OCI-LY3 (cell line): ENCODE measurements around the gene FUZ.
A peak's percentile ranks its signal among the peaks of the same experiment; 100 is the strongest.

Source experiments
- H2AFZ ChIP-seq: fragments of 200-600, 300-600 bp; shearing (Covaris generic); 2 replicates; pipeline ENCODE4 v1.6.0; 2014; ENCODE audit warnings: antibody characterized with exemption, low read depth, low read length
- H3K27ac ChIP-seq: fragments of 200-600, 300-600 bp; sonication (generic); 2 replicates; pipeline ENCODE4 v1.5.1; 2014; ENCODE audit warnings: mild to moderate bottlenecking, low read length, moderate library complexity, mixed read lengths
- H3K27me3 ChIP-seq: fragments of 200-600, 300-600 bp; sonication (generic); 2 replicates; pipeline ENCODE4 v1.6.1; 2014; ENCODE audit warnings: low read depth, low read length, mixed read lengths
- H3K36me3 ChIP-seq: fragments of 200-600, 300-600 bp; sonication (generic); replicated peaks from 2 replicates; pipeline ENCODE3; 2014; ENCODE audit warnings: low read depth, low read length, mixed read lengths
- H3K4me1 ChIP-seq: fragments of 300-600, 200-600 bp; sonication (generic); 2 replicates; pipeline ENCODE4 v1.6.1; 2014; ENCODE audit warnings: low read length, mixed read lengths
- H3K4me2 ChIP-seq: fragments of 200-600, 300-600 bp; sonication (generic); 2 replicates; pipeline ENCODE4 v1.6.1; 2014; ENCODE audit warnings: low read length, mixed read lengths
- H3K4me3 ChIP-seq: fragments of 300-600, 200-600 bp; sonication (generic); 2 replicates; pipeline ENCODE4 v1.5.1; 2014; ENCODE audit warnings: antibody characterized with exemption, mild to moderate bottlenecking, low read length, moderate library complexity
- H3K79me2 ChIP-seq: fragments of 300-600, 200-600 bp; shearing (Covaris generic); 2 replicates; pipeline ENCODE4 v1.6.1; 2014; ENCODE audit warnings: mild to moderate bottlenecking, low read length, mixed read lengths
- H3K9ac ChIP-seq: fragments of 300-600, 200-600 bp; shearing (Covaris generic); 2 replicates; pipeline ENCODE4 v1.6.0; 2014; ENCODE audit warnings: mild to moderate bottlenecking, low read length, moderate library complexity
- H3K9me3 ChIP-seq: fragments of 200-600, 300-600 bp; shearing (Covaris generic); 2 replicates; pipeline ENCODE4 v1.6.1; 2014; ENCODE audit warnings: low read length, mixed read lengths; ENCODE audit not compliant: insufficient read depth
- H4K20me1 ChIP-seq: fragments of 200-600, 300-600 bp; sonication (generic); 2 replicates; pipeline ENCODE4 v1.6.1; 2016; ENCODE audit warnings: low read length, mixed read lengths; ENCODE audit not compliant: insufficient read depth
- EZH2phosphoT487 ChIP-seq: fragments of 200-600 bp; shearing (Covaris generic); IDR thresholded peaks from 2 replicates; pipeline ENCODE4 v1.6.1; 2018; ENCODE audit warnings: antibody characterized with exemption, mixed run types, low read depth
- TF ChIP-seq, protein P1 (sequence below): fragments of 200-600, 300-600 bp; sonication (generic); IDR thresholded peaks from 2 replicates; pipeline ENCODE4 v1.5.1; 2014; ENCODE audit warnings: antibody characterized with exemption, low read length, low read depth

The FUZ gene

DNA sequence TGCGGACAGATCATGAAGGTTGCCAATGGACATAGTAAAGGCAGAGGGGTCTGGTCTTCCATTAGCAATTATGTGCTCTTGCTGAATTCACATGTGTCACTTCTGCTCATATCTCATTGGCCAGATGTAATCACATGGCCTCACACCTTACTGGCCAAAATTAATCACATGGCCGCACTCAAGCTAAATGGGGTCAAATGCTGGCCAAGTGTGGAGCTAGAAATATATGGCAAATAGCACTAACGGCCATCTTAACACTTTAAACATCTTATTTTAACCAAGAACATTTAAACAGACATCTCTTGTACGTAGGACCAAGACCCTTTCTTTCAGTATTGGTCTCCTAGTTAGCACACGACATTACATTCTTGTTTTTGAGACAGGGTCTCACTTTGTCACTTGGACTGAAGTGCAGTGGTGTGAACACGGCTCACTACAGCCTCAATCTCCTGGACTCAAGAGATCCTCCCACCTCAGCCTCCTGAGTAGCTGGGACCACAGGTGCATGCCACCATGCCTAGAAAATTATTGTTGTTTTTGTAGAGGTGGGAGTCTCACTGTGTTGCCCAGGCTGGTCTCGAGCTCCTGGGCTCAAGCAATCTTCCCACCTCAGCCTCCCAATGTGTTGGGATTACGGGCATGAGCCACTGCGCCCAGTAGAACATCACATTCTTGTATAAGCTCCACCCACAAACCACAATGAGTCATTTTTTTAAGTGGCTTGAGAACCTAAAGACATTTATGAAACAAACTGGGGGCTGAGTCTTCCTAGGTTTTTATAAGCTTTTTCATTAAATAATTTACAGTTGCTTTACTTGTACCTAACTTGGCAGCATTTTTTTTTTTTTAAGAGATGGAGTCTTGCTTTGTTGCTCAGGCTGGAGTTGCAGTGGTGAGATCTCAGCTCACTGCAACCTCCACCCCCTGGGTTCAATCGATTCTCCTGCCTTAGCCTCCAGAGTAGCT lies 34.9 kb upstream of the FUZ start:
- peak overlapping the region; percentile 31 for H3K4me2 ChIP-seq
- peaks cover 7% of the 10 kb centered on the region for H3K9me3 ChIP-seq
- peaks cover 15% of the 10 kb centered on the region for H3K36me3 ChIP-seq
- H3K27me3 ChIP-seq = no peaks in the 10 kb centered on the region
- no peak overlapping the region for H2AFZ ChIP-seq
- H4K20me1 ChIP-seq = peaks cover 13% of the 10 kb centered on the region
- no peak overlapping the region; the same call in 1 of the 2 replicates for H3K4me3 ChIP-seq
- no peak for TF ChIP-seq EZH2phosphoT487
- TF ChIP-seq, protein P1, sequence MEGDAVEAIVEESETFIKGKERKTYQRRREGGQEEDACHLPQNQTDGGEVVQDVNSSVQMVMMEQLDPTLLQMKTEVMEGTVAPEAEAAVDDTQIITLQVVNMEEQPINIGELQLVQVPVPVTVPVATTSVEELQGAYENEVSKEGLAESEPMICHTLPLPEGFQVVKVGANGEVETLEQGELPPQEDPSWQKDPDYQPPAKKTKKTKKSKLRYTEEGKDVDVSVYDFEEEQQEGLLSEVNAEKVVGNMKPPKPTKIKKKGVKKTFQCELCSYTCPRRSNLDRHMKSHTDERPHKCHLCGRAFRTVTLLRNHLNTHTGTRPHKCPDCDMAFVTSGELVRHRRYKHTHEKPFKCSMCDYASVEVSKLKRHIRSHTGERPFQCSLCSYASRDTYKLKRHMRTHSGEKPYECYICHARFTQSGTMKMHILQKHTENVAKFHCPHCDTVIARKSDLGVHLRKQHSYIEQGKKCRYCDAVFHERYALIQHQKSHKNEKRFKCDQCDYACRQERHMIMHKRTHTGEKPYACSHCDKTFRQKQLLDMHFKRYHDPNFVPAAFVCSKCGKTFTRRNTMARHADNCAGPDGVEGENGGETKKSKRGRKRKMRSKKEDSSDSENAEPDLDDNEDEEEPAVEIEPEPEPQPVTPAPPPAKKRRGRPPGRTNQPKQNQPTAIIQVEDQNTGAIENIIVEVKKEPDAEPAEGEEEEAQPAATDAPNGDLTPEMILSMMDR = no peak
- H3K4me1 ChIP-seq = peaks cover 37% of the 10 kb centered on the region
- H3K79me2 ChIP-seq = peaks cover 14% of the 10 kb centered on the region
- no peak overlapping the region for H3K27ac ChIP-seq
- H3K9ac ChIP-seq = no peak overlapping the region

DNA sequence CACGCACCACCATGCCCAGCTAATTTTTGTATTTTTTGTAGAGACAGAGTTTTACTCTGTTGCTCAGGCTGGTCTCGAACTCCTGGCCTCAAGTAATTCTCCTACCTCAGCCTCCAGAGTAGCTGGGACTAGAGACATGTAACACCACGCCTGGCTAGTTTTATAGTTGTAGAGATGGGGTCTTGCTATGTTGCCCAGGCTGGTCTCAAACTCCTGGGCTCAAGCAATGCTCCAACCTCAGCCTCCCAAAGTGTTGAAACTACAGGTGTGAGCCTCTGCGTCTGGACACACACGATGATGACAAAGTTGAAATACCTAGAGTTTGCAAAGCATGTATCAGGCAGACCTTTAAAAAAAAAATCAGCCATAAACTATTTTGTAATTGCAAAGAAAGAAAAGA lies 33.3 kb upstream of the FUZ start:
- Histone ChIP-seq H4K20me1 (no peaks in the 10 kb centered on the region), H3K4me3 (no peak overlapping the region), H3K9me3 (peaks cover 7% of the 10 kb centered on the region), H3K36me3 (peaks cover 15% of the 10 kb centered on the region), H3K27me3 (no peaks in the 10 kb centered on the region), H2AFZ (no peak overlapping the region), H3K4me2 (no peak overlapping the region), H3K79me2 (no peaks in the 10 kb centered on the region; the same call in 1 of the 2 replicates), H3K9ac (no peak overlapping the region), H3K27ac (no peak overlapping the region), H3K4me1 (peaks cover 25% of the 10 kb centered on the region)
- TF ChIP-seq, protein P1 = no peak
- TF ChIP-seq EZH2phosphoT487 = no peak

GRCh38 chr19:49845414-49845813 lies 32.3 kb upstream of the FUZ start:
- Histone ChIP-seq H3K9me3 (peaks cover 7% of the 10 kb centered on the region), H3K27ac (no peak overlapping the region), H4K20me1 (no peaks in the 10 kb centered on the region), H3K4me2 (no peak overlapping the region), H2AFZ (no peak overlapping the region), H3K27me3 (no peaks in the 10 kb centered on the region), H3K36me3 (peaks cover 21% of the 10 kb centered on the region), H3K9ac (no peak overlapping the region), H3K4me3 (no peak overlapping the region), H3K79me2 (no peaks in the 10 kb centered on the region), H3K4me1 (peaks cover 25% of the 10 kb centered on the region)
- TF ChIP-seq, protein P1 = no peak
- TF ChIP-seq EZH2phosphoT487 = no peak
